MM.1S (cell line): ENCODE results near the gene TNFRSF14.

ENCODE experiments used
- DNase-seq: peaks from one replicate; pipeline ENCODE4 v3.0.0-alpha.2; 2015
- H2AFZ ChIP-seq: fragments of 300-600 bp; sonication (generic); 2 replicates; pipeline ENCODE4 v1.6.0; 2016; ENCODE audit warnings: antibody characterized with exemption, low read length
- H3F3A ChIP-seq: fragments of 300-600 bp; sonication (generic); 2 replicates; pipeline ENCODE4 v1.6.1; 2016; ENCODE audit warnings: mild to moderate bottlenecking, antibody characterized with exemption, low read length, moderate library complexity, mixed read lengths; ENCODE audit not compliant: insufficient read depth
- H3K27ac ChIP-seq: fragments of 300-600 bp; sonication (generic); 2 replicates; pipeline ENCODE4 v1.5.1; 2016; ENCODE audit warnings: mild to moderate bottlenecking, low read length
- H3K27me3 ChIP-seq: fragments of 300-600 bp; sonication (generic); replicated peaks from 2 replicates; pipeline ENCODE4 v1.6.0; 2016; ENCODE audit warnings: low read length; ENCODE audit not compliant: insufficient read depth
- H3K36me3 ChIP-seq: fragments of 300-600 bp; sonication (generic); replicated peaks from 2 replicates; pipeline ENCODE4 v1.6.1; 2016; ENCODE audit warnings: mild to moderate bottlenecking, low read length, mixed read lengths; ENCODE audit not compliant: insufficient read depth
- H3K4me1 ChIP-seq: fragments of 300-600 bp; sonication (generic); 2 replicates; pipeline ENCODE4 v1.6.1; 2016; ENCODE audit warnings: low read length, mixed read lengths
- H3K4me2 ChIP-seq: fragments of 300-600 bp; sonication (generic); 2 replicates; pipeline ENCODE4 v1.6.0; 2016; ENCODE audit warnings: low read depth, low read length
- H3K4me3 ChIP-seq: fragments of 300-600 bp; sonication (generic); 2 replicates; pipeline ENCODE4 v1.5.1; 2016; ENCODE audit warnings: low read length, mixed read lengths
- H3K79me2 ChIP-seq: fragments of 300-600 bp; sonication (generic); 2 replicates; pipeline ENCODE4 v1.6.1; 2016; ENCODE audit warnings: mixed run types, low read length, mixed read lengths
- H3K9ac ChIP-seq: fragments of 300-600 bp; sonication (generic); 2 replicates; pipeline ENCODE4 v1.6.1; 2016; ENCODE audit warnings: low read length, mixed read lengths
- H3K9me2 ChIP-seq: fragments of 300-600 bp; sonication (generic); replicated peaks from 2 replicates; pipeline ENCODE4 v1.6.1; 2016; ENCODE audit warnings: mild to moderate bottlenecking, low read length, mixed read lengths; ENCODE audit not compliant: insufficient read depth
- H3K9me3 ChIP-seq: fragments of 300-600 bp; sonication (generic); replicated peaks from 2 replicates; pipeline ENCODE4 v1.6.1; 2016; ENCODE audit warnings: mild to moderate bottlenecking, low read length, mixed read lengths; ENCODE audit not compliant: insufficient read depth
- H4K20me1 ChIP-seq: fragments of 300-600 bp; sonication (generic); 2 replicates; pipeline ENCODE4 v1.6.1; 2016; ENCODE audit warnings: mild to moderate bottlenecking, low read length, moderate library complexity, mixed read lengths; ENCODE audit not compliant: insufficient read depth
- EZH2 ChIP-seq: fragments of 300-600 bp; sonication (generic); optimal IDR thresholded peaks from 2 replicates; pipeline ENCODE3; 2017; ENCODE audit warnings: low read depth, mild to moderate bottlenecking, antibody characterized with exemption, low read length, mixed read lengths
- EZH2phosphoT487 ChIP-seq: fragments of 300-600 bp; sonication (generic); IDR thresholded peaks from 2 replicates; pipeline ENCODE4 v1.6.1; 2018; ENCODE audit warnings: antibody characterized with exemption, low read length
- TF ChIP-seq, protein P1 (sequence below): fragments of 300-600 bp; sonication (generic); IDR thresholded peaks from 2 replicates; pipeline ENCODE4 v1.5.1; 2016; ENCODE audit warnings: antibody characterized with exemption, low read length, mixed read lengths

TNFRSF14 gene

DNA sequence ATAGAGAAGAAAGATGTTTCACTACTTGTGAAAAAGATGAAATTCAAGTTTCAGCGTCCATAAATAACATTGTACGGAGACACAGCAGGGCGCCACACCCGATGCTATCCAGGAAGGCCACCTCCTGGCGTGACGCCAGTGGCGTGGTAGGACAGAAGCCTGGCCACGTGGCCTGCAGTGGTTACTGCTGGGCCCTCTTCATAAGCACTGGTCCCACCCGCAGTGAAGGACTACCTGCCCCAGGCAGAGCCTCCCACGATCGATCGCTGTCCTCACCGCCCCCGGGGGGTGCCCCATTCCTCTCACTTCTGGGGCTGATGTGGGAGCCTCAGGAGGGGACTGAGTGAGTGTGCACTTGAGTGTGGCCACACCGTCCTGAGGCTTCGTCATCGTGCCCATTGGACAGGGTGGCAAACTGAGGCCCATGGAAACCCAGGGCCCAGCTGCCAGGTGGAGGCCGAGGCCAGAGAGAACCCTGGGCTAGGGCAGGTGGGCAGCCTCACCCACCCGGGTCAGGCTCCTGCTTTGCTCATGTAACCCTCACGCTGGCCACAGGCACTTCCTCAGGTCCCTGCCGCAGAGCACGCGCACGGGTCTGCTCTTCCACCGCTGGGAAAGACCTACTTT lies 14.4 kb upstream of the TNFRSF14 start:
- H3K9me3 ChIP-seq = no peaks in the 10 kb centered on the region
- no peak overlapping the region for H3K4me3 ChIP-seq
- no peak for TF ChIP-seq EZH2phosphoT487
- TF ChIP-seq, protein P1, sequence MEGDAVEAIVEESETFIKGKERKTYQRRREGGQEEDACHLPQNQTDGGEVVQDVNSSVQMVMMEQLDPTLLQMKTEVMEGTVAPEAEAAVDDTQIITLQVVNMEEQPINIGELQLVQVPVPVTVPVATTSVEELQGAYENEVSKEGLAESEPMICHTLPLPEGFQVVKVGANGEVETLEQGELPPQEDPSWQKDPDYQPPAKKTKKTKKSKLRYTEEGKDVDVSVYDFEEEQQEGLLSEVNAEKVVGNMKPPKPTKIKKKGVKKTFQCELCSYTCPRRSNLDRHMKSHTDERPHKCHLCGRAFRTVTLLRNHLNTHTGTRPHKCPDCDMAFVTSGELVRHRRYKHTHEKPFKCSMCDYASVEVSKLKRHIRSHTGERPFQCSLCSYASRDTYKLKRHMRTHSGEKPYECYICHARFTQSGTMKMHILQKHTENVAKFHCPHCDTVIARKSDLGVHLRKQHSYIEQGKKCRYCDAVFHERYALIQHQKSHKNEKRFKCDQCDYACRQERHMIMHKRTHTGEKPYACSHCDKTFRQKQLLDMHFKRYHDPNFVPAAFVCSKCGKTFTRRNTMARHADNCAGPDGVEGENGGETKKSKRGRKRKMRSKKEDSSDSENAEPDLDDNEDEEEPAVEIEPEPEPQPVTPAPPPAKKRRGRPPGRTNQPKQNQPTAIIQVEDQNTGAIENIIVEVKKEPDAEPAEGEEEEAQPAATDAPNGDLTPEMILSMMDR = no peak
- peaks cover 6% of the 10 kb centered on the region for H3K27me3 ChIP-seq
- H3K27ac ChIP-seq = peak overlapping the region; percentile 23; the same call in 1 of the 2 replicates
- no peaks in the 10 kb centered on the region for H3K79me2 ChIP-seq
- H3K36me3 ChIP-seq = no peaks in the 10 kb centered on the region
- no peaks in the 10 kb centered on the region for H4K20me1 ChIP-seq
- H3K9ac ChIP-seq = no peak overlapping the region
- H3K4me2 ChIP-seq = no peak overlapping the region; the same call in 1 of the 2 replicates
- H3K9me2 ChIP-seq = no peaks in the 10 kb centered on the region
- peak; percentile 48 for DNase-seq
- no peak overlapping the region for H2AFZ ChIP-seq
- peaks cover 10% of the 10 kb centered on the region for H3F3A ChIP-seq
- peaks cover 15% of the 10 kb centered on the region for H3K4me1 ChIP-seq

DNA sequence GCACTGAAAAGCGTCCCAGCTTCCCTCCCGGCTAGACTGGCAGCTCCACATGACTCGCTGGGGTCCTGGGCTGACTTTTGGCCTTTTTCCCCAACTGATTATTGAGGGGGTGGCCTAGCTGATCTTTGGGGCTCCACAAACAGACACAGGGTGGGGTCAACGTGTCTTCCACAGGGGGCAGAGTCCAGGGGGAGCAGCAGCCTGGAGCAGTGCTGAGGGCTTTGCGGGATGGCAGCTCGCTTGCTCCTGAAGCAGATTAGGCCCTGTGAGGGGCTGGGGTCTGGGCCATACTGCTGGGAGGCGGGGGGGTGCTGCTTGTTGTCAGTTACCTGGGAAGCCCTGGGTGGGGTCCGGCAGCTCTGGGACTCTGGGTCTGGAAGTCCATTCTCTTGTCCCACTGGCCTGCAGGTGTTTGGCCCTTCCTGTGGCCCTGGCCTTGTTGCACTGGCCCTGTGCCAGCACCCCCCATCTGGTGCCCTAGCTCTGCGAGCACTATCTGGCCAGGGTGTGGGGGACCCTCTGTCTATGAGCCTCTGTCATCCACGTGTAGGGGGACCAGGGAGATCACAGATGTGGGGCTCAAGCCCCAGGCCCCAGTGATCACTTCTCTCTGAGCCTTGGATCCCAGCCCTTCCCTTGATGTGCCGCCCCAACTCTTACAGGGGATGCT lies 13.8 kb upstream of the TNFRSF14 start:
- Histone ChIP-seq H3K4me3 (no peak overlapping the region), H3K4me2 (no peak overlapping the region), H3K27me3 (peaks cover 6% of the 10 kb centered on the region), H2AFZ (no peak overlapping the region), H3K4me1 (peaks cover 16% of the 10 kb centered on the region), H3K9ac (no peak overlapping the region), H3K9me2 (no peaks in the 10 kb centered on the region), H3F3A (peaks cover 17% of the 10 kb centered on the region), H3K79me2 (0 out of 2 replicates have a peak, but pooled peaks cover 3% of the 10 kb centered on the region), H3K9me3 (no peaks in the 10 kb centered on the region), H3K36me3 (no peaks in the 10 kb centered on the region), H4K20me1 (no peaks in the 10 kb centered on the region), H3K27ac (no peak overlapping the region)
- no peak for DNase-seq
- TF ChIP-seq EZH2 = no peak
- no peak for TF ChIP-seq EZH2phosphoT487
- TF ChIP-seq, protein P1 = no peak

DNA sequence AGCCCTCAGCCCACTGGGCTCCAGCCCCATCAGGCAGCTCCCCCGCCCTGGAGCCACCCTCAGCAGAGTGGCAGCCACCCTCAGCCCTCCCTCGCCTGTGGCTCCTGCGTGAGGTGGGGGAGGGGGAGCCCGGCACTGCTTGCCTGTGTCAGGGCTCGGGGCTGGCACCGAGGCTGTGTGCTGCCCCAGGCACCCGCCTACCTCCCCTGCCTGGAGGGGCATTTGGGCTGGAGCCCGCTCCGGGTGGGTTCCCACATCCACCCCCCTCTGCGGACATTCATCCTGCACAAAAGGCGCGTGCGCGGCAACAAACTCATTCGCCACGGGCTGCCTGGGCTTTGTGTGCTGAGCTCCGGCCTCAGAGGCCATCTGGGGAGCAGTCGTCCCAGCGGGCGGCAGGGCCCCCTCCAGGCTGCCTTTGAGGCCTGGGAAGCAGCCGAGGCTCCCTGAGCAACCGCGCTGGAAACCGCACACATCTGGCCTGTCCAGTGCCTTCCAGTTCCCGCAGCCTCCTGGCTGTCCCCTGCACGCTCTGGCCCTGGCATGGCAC lies 12.6 kb upstream of the TNFRSF14 start:
- Histone ChIP-seq H3K9me3 (no peaks in the 10 kb centered on the region), H3K4me3 (no peak overlapping the region), H3K27me3 (peaks cover 2% of the 10 kb centered on the region; the same call in 1 of the 2 replicates), H3K4me1 (peaks cover 25% of the 10 kb centered on the region), H3K79me2 (0 out of 2 replicates have a peak, but pooled peaks cover 3% of the 10 kb centered on the region), H3K9ac (no peak overlapping the region), H3K36me3 (no peaks in the 10 kb centered on the region), H3K27ac (no peak overlapping the region), H3K4me2 (no peak overlapping the region), H2AFZ (no peak overlapping the region), H3F3A (peaks cover 29% of the 10 kb centered on the region), H4K20me1 (no peaks in the 10 kb centered on the region), H3K9me2 (no peaks in the 10 kb centered on the region)
- DNase-seq = no peak
- TF ChIP-seq, protein P1 = no peak
- TF ChIP-seq EZH2phosphoT487 (no peak), EZH2 (no peak)
